SJSA1 (cell line): ENCODE measurements around the gene CDADC1. TPM values are rescaled to one million over a fixed set of nuclear protein-coding genes. Genes with fewer than 3 reads are reported as not detected.

Experiments
- DNase-seq, 2 experiments: peaks; one replicate each; pipeline ENCODE4 v3.0.0-alpha.2; 2015 to 2020; ENCODE audit warnings: low spot score in 2 of 2, low read depth in 1 of 2
- H3K27ac ChIP-seq: fragments of 250-450 bp; sonication (Bioruptor Pico); 2 replicates; pipeline ENCODE4 v1.5.1; 2020; ENCODE audit warnings: mild to moderate bottlenecking, moderate library complexity
- H3K27me3 ChIP-seq: fragments of 250-450 bp; sonication (Bioruptor Pico); replicated peaks from 2 replicates; pipeline ENCODE4 v1.5.1; 2020; ENCODE audit warnings: mild to moderate bottlenecking, moderate library complexity
- H3K36me3 ChIP-seq: fragments of 250-450 bp; sonication (Bioruptor Pico); 2 replicates; pipeline ENCODE4 v1.5.1; 2020; ENCODE audit warnings: mild to moderate bottlenecking
- H3K4me1 ChIP-seq: fragments of 250-450 bp; sonication (Bioruptor Pico); replicated peaks from 2 replicates; pipeline ENCODE4 v1.6.1; 2021; ENCODE audit warnings: mild to moderate bottlenecking
- H3K4me3 ChIP-seq: fragments of 250-450 bp; sonication (Bioruptor Pico); 2 replicates; pipeline ENCODE4 v1.5.1; 2020; ENCODE audit warnings: mild to moderate bottlenecking
- H3K9me3 ChIP-seq: fragments of 250-450 bp; sonication (Bioruptor Pico); replicated peaks from 2 replicates; pipeline ENCODE4 v1.5.1; 2020; ENCODE audit warnings: mild to moderate bottlenecking
- total RNA-seq: library from RNA; depleted of rRNA; stranded (reverse); fragments of >200 nt; shearing (Covaris generic); gene quantifications from 2 replicates; pipeline ENCODE4 v1.2.3, GENCODE V29; 2014

Gene CDADC1
- total RNA-seq, 1 experiment from 2014 or later = 4.6 TPM

- H3K36me3 ChIP-seq = peaks cover 26% of the 10 kb centered on the region
- no peaks in the 10 kb centered on the region for H3K27me3 ChIP-seq
- H3K4me3 ChIP-seq = no peak overlapping the region
- H3K27ac ChIP-seq = peak overlapping the region; percentile 1; the same call in 1 of the 2 replicates
- peaks cover 7% of the 10 kb centered on the region for H3K4me1 ChIP-seq
- H3K9me3 ChIP-seq = no peaks in the 10 kb centered on the region
- no peak for DNase-seq
Measured at GRCh38 chr13:49251326-49251725, 3.6 kb downstream of the CDADC1 start.

DNA sequence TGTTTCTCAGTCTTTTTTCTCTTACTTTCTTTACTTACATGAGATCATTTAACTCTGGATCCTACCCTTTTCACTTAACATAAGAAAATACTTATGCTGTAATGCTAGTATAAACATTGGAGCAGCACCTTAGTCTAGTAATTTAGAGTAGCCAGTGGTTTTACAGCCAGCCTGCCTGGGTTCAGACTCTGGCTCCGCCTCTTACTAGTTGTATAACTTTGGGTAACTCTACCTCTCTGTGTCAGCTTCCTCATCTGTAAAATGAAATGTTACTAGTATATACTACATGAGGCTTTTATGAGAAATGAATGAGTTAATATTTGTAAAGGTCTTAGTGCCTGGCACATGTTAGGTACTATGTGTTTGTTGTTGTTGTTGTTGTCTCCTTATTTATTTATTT lies 5.6 kb downstream of the CDADC1 start:
- Histone ChIP-seq H3K27ac (no peak overlapping the region), H3K27me3 (no peaks in the 10 kb centered on the region), H3K36me3 (peaks cover 28% of the 10 kb centered on the region), H3K9me3 (no peaks in the 10 kb centered on the region), H3K4me1 (peaks cover 18% of the 10 kb centered on the region), H3K4me3 (no peak overlapping the region)
- no peak for DNase-seq

- Histone ChIP-seq H3K9me3 (no peaks in the 10 kb centered on the region), H3K4me3 (no peak overlapping the region), H3K27me3 (no peaks in the 10 kb centered on the region), H3K27ac (no peak overlapping the region), H3K4me1 (peaks cover 18% of the 10 kb centered on the region), H3K36me3 (peaks cover 28% of the 10 kb centered on the region)
- DNase-seq = no peak
Measured at GRCh38 chr13:49254007-49254406, 6.3 kb downstream of the CDADC1 start.

DNA sequence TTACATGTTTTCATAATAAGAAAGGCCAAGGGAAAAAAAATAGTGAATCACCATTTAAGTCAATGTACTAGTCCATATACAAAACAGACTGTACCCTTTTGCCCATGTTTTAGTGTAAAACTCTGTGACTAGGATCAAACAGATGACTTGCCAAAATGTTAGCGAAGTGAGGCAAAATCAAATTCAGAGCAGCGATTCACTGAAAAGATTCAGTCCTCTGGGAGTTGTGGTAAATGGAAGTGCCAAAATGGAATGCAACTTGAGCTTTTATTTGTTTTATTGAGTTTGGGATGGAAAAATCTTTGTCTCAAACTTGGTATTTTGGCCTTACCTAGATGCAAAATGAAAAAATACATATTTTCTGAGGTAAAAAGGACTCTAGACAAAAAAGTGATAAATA lies 9.1 kb downstream of the CDADC1 start:
- Histone ChIP-seq H3K4me1 (peaks cover 15% of the 10 kb centered on the region), H3K36me3 (peaks cover 37% of the 10 kb centered on the region), H3K27me3 (no peaks in the 10 kb centered on the region), H3K4me3 (no peak overlapping the region), H3K27ac (0 out of 2 replicates have a peak overlapping the region, but pooled peaks have one; percentile 13), H3K9me3 (no peaks in the 10 kb centered on the region)
- DNase-seq = no peak

GRCh38 chr13:49258089-49258796 lies 10.5 kb downstream of the CDADC1 start:
- Histone ChIP-seq H3K4me1 (peaks cover 11% of the 10 kb centered on the region; the same call in 1 of the 2 replicates), H3K4me3 (peak overlapping the region; percentile 15), H3K27me3 (no peaks in the 10 kb centered on the region), H3K27ac (peak overlapping the region; percentile 10; the same call in 1 of the 2 replicates), H3K9me3 (no peaks in the 10 kb centered on the region), H3K36me3 (peaks cover 37% of the 10 kb centered on the region)
- no peak for DNase-seq

DNA sequence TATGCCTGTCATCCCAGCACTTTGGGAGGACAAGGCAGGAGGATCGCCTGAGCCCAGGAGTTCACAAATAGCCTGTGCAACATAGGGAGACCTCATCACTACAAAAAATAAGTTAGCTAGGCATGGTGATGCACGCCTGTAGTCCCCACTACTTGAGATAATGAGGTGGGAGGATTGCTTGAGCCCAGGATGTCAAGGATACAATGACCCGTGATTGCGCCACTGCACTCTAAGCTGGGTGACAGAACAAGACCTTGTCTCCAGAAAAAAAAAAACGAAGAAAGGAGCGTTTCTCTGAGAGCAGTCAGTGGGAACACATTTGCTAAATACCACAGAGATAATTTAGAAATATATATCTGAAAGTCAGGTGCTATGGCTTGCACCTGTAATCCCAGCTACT lies 11.9 kb downstream of the CDADC1 start:
- Histone ChIP-seq H3K4me1 (peaks cover 11% of the 10 kb centered on the region; the same call in 1 of the 2 replicates), H3K9me3 (no peaks in the 10 kb centered on the region), H3K36me3 (peaks cover 36% of the 10 kb centered on the region), H3K4me3 (no peak overlapping the region), H3K27me3 (no peaks in the 10 kb centered on the region), H3K27ac (no peak overlapping the region)
- DNase-seq = no peak

DNA sequence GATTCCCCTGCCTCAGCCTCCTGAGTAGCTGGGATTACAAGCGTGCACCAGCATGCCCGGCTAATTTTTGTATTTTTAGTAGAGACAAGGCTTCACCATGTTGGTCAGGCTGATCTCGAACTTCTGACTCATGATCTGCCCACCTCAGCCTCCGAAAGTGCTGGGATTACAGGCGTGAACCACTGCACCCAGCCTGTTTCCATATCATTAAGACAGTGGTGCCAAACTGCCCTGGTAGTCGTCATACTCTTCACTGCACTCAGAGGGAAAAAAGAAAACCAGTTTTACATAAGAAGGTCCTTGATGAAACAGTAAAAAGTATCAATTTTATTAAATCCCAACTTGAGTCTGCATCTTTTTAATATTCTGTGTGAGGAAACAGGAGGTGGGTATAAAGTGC lies 14.9 kb downstream of the CDADC1 start:
- DNase-seq = no peak
- Histone ChIP-seq H3K9me3 (no peaks in the 10 kb centered on the region), H3K27me3 (no peaks in the 10 kb centered on the region), H3K36me3 (peaks cover 18% of the 10 kb centered on the region), H3K4me3 (no peak overlapping the region), H3K27ac (no peak overlapping the region), H3K4me1 (peaks cover 7% of the 10 kb centered on the region)

DNA sequence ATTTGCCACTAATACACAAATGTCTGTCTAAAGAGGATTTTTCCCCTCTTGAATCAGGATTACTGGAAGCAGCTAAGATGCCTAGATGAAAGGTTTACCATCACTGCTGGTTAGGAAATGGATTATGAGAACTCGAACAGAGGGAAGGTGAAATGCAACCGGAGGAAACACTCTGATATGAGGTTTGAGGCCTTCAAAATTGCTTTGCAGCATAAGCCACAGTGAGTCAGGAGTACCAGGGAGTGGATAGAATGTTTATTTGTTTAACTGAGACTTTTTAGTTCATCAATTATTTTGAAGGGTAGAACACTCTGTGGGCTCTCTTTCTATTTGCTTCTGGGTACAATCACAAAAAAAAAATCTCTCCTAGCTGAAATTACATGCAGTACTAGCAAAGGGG lies 18.1 kb downstream of the CDADC1 start:
- H3K9me3 ChIP-seq = no peaks in the 10 kb centered on the region

GRCh38 chr13:49271264-49271663 lies 23.5 kb downstream of the CDADC1 start:
- DNase-seq = no peak
- no peaks in the 10 kb centered on the region for H3K27me3 ChIP-seq
- H3K36me3 ChIP-seq = peaks cover 2% of the 10 kb centered on the region; the same call in 1 of the 2 replicates
- H3K4me3 ChIP-seq = no peak overlapping the region
- H3K27ac ChIP-seq = no peak overlapping the region
- no peaks in the 10 kb centered on the region for H3K9me3 ChIP-seq
- no peaks in the 10 kb centered on the region; the same call in 1 of the 2 replicates for H3K4me1 ChIP-seq

More for the DNA sequence above, 18.1 kb downstream of the CDADC1 start:
- H3K4me3 ChIP-seq = no peak overlapping the region
- no peaks in the 10 kb centered on the region for H3K27me3 ChIP-seq
- no peak overlapping the region for H3K27ac ChIP-seq
- DNase-seq = peak in 1 of 2 experiments; percentile 41
- H3K36me3 ChIP-seq = peaks cover 12% of the 10 kb centered on the region
- H3K4me1 ChIP-seq = peaks cover 6% of the 10 kb centered on the region

DNA sequence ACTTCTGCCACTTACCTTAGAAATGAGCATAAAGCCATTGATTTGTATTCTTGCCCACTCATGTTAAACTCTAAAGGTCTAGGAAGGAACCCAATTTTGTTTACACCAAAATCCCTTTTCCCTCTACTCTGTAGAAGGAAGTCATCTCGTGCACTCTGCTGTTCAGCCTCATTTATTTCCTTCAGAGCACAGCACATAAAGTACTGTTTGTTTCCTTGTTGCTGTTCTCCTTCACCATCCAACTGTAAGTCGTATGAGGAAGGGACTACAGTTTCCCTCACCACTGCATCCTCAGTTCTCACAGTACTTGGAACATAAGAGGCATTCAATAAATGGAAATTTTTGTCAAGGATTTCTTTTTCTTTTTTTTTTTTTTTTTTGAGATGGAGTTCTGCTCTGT lies 24.6 kb downstream of the CDADC1 start:
- Histone ChIP-seq H3K9me3 (no peaks in the 10 kb centered on the region), H3K4me3 (no peak overlapping the region), H3K27me3 (no peaks in the 10 kb centered on the region), H3K36me3 (peaks cover 2% of the 10 kb centered on the region; the same call in 1 of the 2 replicates), H3K4me1 (no peaks in the 10 kb centered on the region), H3K27ac (no peak overlapping the region)
- DNase-seq = no peak

- no peaks in the 10 kb centered on the region for H3K4me1 ChIP-seq
- no peaks in the 10 kb centered on the region for H3K36me3 ChIP-seq
- no peak overlapping the region for H3K27ac ChIP-seq
- DNase-seq = no peak
- H3K27me3 ChIP-seq = no peaks in the 10 kb centered on the region
- no peak overlapping the region for H3K4me3 ChIP-seq
- H3K9me3 ChIP-seq = no peaks in the 10 kb centered on the region
Measured at GRCh38 chr13:49278211-49278610, 30.5 kb downstream of the CDADC1 start.

DNA sequence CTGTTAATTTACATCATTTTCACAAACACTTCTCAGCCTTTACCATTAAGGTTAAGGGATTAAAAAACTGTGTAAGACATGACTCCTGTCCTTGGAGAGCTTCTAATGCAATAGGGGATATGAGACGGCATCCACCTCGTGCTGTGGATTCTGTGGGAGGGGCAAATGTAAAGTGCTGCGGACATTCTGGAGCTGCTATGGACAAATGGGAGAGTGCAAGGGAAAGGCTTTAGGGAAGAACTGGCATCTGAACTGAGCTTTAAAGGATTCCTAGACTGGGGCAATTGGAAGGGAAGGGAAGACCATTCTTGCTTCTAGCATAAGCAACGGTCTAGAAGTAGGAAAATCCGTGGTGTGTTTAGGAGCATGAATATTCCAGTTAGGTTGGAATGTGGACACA lies 31.4 kb downstream of the CDADC1 start:
- H3K4me1 ChIP-seq = no peaks in the 10 kb centered on the region
- H3K9me3 ChIP-seq = no peaks in the 10 kb centered on the region
- no peaks in the 10 kb centered on the region for H3K27me3 ChIP-seq
- no peak overlapping the region for H3K4me3 ChIP-seq
- no peak for DNase-seq
- no peaks in the 10 kb centered on the region for H3K36me3 ChIP-seq
- H3K27ac ChIP-seq = no peak overlapping the region

GRCh38 chr13:49279885-49280284 lies 32.2 kb downstream of the CDADC1 start:
- Histone ChIP-seq H3K36me3 (no peaks in the 10 kb centered on the region), H3K4me3 (no peak overlapping the region), H3K27me3 (no peaks in the 10 kb centered on the region), H3K9me3 (no peaks in the 10 kb centered on the region), H3K4me1 (no peaks in the 10 kb centered on the region), H3K27ac (no peak overlapping the region)
- DNase-seq = no peak

DNA sequence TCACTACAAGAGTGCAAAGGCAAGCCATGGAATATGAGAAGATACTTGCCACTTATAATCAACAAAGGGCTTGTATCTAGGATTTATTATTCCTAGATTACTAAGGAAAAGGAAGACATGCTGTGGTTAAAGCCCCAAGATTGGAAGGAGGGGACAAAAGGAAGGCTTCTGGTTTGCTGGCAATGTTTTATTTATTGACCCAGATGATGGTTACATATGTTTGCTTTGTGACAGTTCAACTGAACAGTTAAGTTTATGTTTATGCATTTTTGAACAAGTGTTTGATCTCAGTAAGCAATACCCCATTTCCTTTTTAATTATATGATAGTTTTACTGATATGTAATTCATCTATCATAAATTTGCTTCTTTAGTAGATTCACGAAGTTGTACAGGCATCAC lies 40.3 kb downstream of the CDADC1 start:
- Histone ChIP-seq H3K27me3 (no peaks in the 10 kb centered on the region), H3K27ac (no peak overlapping the region), H3K4me3 (no peak overlapping the region), H3K9me3 (no peaks in the 10 kb centered on the region), H3K36me3 (no peaks in the 10 kb centered on the region), H3K4me1 (no peaks in the 10 kb centered on the region)
- no peak for DNase-seq

GRCh38 chr13:49288458-49288857 lies 40.7 kb downstream of the CDADC1 start:
- H3K4me3 ChIP-seq = no peak overlapping the region
- no peaks in the 10 kb centered on the region for H3K27me3 ChIP-seq
- no peak for DNase-seq
- no peaks in the 10 kb centered on the region for H3K36me3 ChIP-seq
- H3K27ac ChIP-seq = no peak overlapping the region
- no peaks in the 10 kb centered on the region for H3K9me3 ChIP-seq
- H3K4me1 ChIP-seq = no peaks in the 10 kb centered on the region
